ENCODE data around the gene SPA17.

GRCh38 chr11:124625504-124626168 lies 48.1 kb upstream of the SPA17 start:
- no peak for TF ChIP-seq FOXK2 (conservative IDR thresholded peaks at IDR 0.05 in 1 of 2, IDR thresholded peaks at IDR 0.05 in 1 of 2; ENCODE audit: low read depth in 2 of 2)
- TF ChIP-seq NR2C2 (CRISPR knock-in tag; IDR thresholded peaks at IDR 0.05): no peak
- TF ChIP-seq NR2C2 (tag; IDR thresholded peaks at IDR 0.05): no peak
- TF ChIP-seq, protein P1, sequence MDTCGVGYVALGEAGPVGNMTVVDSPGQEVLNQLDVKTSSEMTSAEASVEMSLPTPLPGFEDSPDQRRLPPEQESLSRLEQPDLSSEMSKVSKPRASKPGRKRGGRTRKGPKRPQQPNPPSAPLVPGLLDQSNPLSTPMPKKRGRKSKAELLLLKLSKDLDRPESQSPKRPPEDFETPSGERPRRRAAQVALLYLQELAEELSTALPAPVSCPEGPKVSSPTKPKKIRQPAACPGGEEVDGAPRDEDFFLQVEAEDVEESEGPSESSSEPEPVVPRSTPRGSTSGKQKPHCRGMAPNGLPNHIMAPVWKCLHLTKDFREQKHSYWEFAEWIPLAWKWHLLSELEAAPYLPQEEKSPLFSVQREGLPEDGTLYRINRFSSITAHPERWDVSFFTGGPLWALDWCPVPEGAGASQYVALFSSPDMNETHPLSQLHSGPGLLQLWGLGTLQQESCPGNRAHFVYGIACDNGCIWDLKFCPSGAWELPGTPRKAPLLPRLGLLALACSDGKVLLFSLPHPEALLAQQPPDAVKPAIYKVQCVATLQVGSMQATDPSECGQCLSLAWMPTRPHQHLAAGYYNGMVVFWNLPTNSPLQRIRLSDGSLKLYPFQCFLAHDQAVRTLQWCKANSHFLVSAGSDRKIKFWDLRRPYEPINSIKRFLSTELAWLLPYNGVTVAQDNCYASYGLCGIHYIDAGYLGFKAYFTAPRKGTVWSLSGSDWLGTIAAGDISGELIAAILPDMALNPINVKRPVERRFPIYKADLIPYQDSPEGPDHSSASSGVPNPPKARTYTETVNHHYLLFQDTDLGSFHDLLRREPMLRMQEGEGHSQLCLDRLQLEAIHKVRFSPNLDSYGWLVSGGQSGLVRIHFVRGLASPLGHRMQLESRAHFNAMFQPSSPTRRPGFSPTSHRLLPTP (IDR thresholded peaks at IDR 0.05; ENCODE audit: borderline replicate concordance, extremely low read depth, insufficient read length): no peak
- no peak for TF ChIP-seq SMC3 (conservative IDR thresholded peaks at IDR 0.05; ENCODE audit: insufficient read depth, low read depth, low read length)
- TF ChIP-seq, protein P2, sequence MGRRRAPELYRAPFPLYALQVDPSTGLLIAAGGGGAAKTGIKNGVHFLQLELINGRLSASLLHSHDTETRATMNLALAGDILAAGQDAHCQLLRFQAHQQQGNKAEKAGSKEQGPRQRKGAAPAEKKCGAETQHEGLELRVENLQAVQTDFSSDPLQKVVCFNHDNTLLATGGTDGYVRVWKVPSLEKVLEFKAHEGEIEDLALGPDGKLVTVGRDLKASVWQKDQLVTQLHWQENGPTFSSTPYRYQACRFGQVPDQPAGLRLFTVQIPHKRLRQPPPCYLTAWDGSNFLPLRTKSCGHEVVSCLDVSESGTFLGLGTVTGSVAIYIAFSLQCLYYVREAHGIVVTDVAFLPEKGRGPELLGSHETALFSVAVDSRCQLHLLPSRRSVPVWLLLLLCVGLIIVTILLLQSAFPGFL (CRISPR knock-in tag; IDR thresholded peaks at IDR 0.05): no peak
- TF ChIP-seq FOXP1 (CRISPR knock-in tag; IDR thresholded peaks at IDR 0.05): no peak

All from K562 (cell line).